BJ (cell line): ENCODE results near the gene ATP10A. TPM values are rescaled to one million over a fixed set of nuclear protein-coding genes. Genes with fewer than 3 reads are reported as not detected.

Experiments
- CTCF ChIA-PET: fragments of 350-600 bp; formaldehyde crosslinking; extraction: SDS; loops from one replicate; lab custom pipeline; 2021; ENCODE audit warnings: antibody characterized with exemption, inconsistent platforms; lab: Yijun Ruan, JAX
- POLR2A ChIA-PET: fragments of 300-600 bp; sonication (Branson Sonifier 250); formaldehyde crosslinking; extraction: SDS; loops from one replicate; lab custom pipeline; 2021; ENCODE audit warnings: antibody characterized with exemption; lab: Charles Lee
- DNase-seq: peaks from one replicate; pipeline ENCODE4 v3.0.0-alpha.2; 2011; ENCODE audit warnings: low read depth
- H3K27me3 ChIP-seq: 2 replicates; pipeline ENCODE4 v1.6.0; 2011; ENCODE audit warnings: low read length; ENCODE audit not compliant: control insufficient read depth, insufficient read depth
- H3K36me3 ChIP-seq: 2 replicates; pipeline ENCODE4 v1.5.1; 2011; ENCODE audit warnings: low read length; ENCODE audit not compliant: control insufficient read depth, insufficient read depth
- H3K4me3 ChIP-seq: 2 replicates; pipeline ENCODE4 v1.5.1; 2011; ENCODE audit warnings: low read depth, mild to moderate bottlenecking, control low read depth, low read length
- CTCF ChIP-seq: IDR thresholded peaks from 2 replicates; pipeline ENCODE4 v1.5.1; 2011; ENCODE audit warnings: low read depth, mild to moderate bottlenecking, control low read depth, inconsistent platforms, low read length, moderate library complexity; ENCODE audit not compliant: insufficient read depth
- polyA plus RNA-seq: library from polyadenylated mRNA; depleted of rRNA; stranded (reverse); fragments of >200 nt; gene quantifications from 2 replicates; pipeline ENCODE4 v1.2.3, GENCODE V29; 2011

The ATP10A gene
- polyA plus RNA-seq, 1 experiment, result 28.0 TPM

- Histone ChIP-seq H3K36me3 (no peaks in the 10 kb centered on the region), H3K27me3 (no peaks in the 10 kb centered on the region), H3K4me3 (no peak overlapping the region)
- ChIA-PET POLR2A (no interaction called here), CTCF (no interaction called here)
- DNase-seq, result no peak
- TF ChIP-seq CTCF, result no peak
These were observed 31.0 kb downstream of the ATP10A start for GRCh38 chr15:25832158-25832557.

- ChIA-PET POLR2A (no interaction called here), CTCF (interaction anchor here (1.2 kb wide), 1 partner anchor 12 kb away, joined by 3 read pairs; no protein-coding TSS in a partner anchor)
- Histone ChIP-seq H3K27me3 (no peaks in the 10 kb centered on the region), H3K4me3 (peak overlapping the region; percentile 24), H3K36me3 (no peaks in the 10 kb centered on the region)
- TF ChIP-seq CTCF, result no peak
- DNase-seq, result peak; percentile 95
These were observed 32.2 kb downstream of the ATP10A start for GRCh38 chr15:25830844-25831451.

- no peak for TF ChIP-seq CTCF
- no peak for DNase-seq
- no peaks in the 10 kb centered on the region for H3K36me3 ChIP-seq
- ChIA-PET CTCF (interaction anchor here (1.1 to 1.3 kb wide), 2 partner anchors 20 to 40 kb away, joined by 3 to 4 read pairs; no protein-coding TSS in a partner anchor), POLR2A (no interaction called here)
- H3K4me3 ChIP-seq, result no peak overlapping the region
- H3K27me3 ChIP-seq, result no peaks in the 10 kb centered on the region
These were observed 34.1 kb downstream of the ATP10A start for GRCh38 chr15:25829073-25829472.

- no peak for DNase-seq
- Histone ChIP-seq H3K27me3 (no peaks in the 10 kb centered on the region), H3K36me3 (no peaks in the 10 kb centered on the region), H3K4me3 (no peak overlapping the region)
- ChIA-PET CTCF (interaction anchor here (1.3 kb wide), 1 partner anchor 13 kb away, joined by 3 read pairs; no protein-coding TSS in a partner anchor), POLR2A (no interaction called here)
- TF ChIP-seq CTCF, result no peak
These were observed 37.9 kb downstream of the ATP10A start for GRCh38 chr15:25825207-25825606.

GRCh38 chr15:25824618-25825017, 38.5 kb downstream of the ATP10A start:
- Histone ChIP-seq H3K27me3 (no peaks in the 10 kb centered on the region), H3K4me3 (no peak overlapping the region), H3K36me3 (no peaks in the 10 kb centered on the region)
- POLR2A ChIA-PET, result no interaction called here
- DNase-seq, result no peak
- CTCF ChIA-PET, result interaction anchor here (1.3 kb wide), 1 partner anchor 12 kb away, joined by 3 read pairs; no protein-coding TSS in a partner anchor
- TF ChIP-seq CTCF, result no peak
